Measurements from ENCODE around the gene WAPL.
A peak's percentile ranks its signal among the peaks of the same experiment; 100 is the strongest.
"Not testable (repeated sequence)": the region's sequence is repeated elsewhere in the genome, so short reads cannot be mapped to it uniquely, and the experiment has no call there.

WAPL gene

GRCh38 chr10:86521678-86522509 lies at the start of gene WAPL:
WAPL (minus strand) TSS chr10:86521792; CDS start chr10:86518069, 3,723 bp downstream.
- peak; percentile 92 for DNase-seq (ENCODE audit: low read depth)

- DNase-seq (ENCODE audit: low read depth), result no peak
Observed at GRCh38 chr10:86569335-86569734, 47.7 kb upstream of the WAPL start.

- DNase-seq (ENCODE audit: low read depth), result not testable (repeated sequence)
Observed at GRCh38 chr10:86566518-86566917, 44.9 kb upstream of the WAPL start.

GRCh38 chr10:86563338-86563737 lies 41.7 kb upstream of the WAPL start:
- DNase-seq (ENCODE audit: low read depth), result not testable (repeated sequence)

- not testable (repeated sequence) for DNase-seq (ENCODE audit: low read depth)
Observed at GRCh38 chr10:86558695-86559094, 37.1 kb upstream of the WAPL start.

- DNase-seq (ENCODE audit: low read depth), result no peak
Observed at GRCh38 chr10:86556933-86557649, 35.5 kb upstream of the WAPL start.

GRCh38 chr10:86556532-86556931 lies 34.9 kb upstream of the WAPL start:
- DNase-seq (ENCODE audit: low read depth), result no peak

GRCh38 chr10:86553639-86554038 lies 32.0 kb upstream of the WAPL start:
- DNase-seq (ENCODE audit: low read depth), result no peak

GRCh38 chr10:86553213-86553612 lies 31.6 kb upstream of the WAPL start:
- DNase-seq (ENCODE audit: low read depth), result no peak

- DNase-seq (ENCODE audit: low read depth), result no peak
Observed at GRCh38 chr10:86547296-86547695, 25.7 kb upstream of the WAPL start.

- DNase-seq (ENCODE audit: low read depth), result no peak
Observed at GRCh38 chr10:86545101-86545500, 23.5 kb upstream of the WAPL start.

- DNase-seq (ENCODE audit: low read depth), result no peak
Observed at GRCh38 chr10:86540016-86540415, 18.4 kb upstream of the WAPL start.

- DNase-seq (ENCODE audit: low read depth), result no peak
Observed at GRCh38 chr10:86538547-86538946, 17.0 kb upstream of the WAPL start.

- not testable (repeated sequence) for DNase-seq (ENCODE audit: low read depth)
Observed at GRCh38 chr10:86538040-86538439, 16.4 kb upstream of the WAPL start.

GRCh38 chr10:86536294-86536861 lies 14.8 kb upstream of the WAPL start:
- DNase-seq (ENCODE audit: low read depth), result peak; percentile 20

GRCh38 chr10:86535132-86535882 lies 13.7 kb upstream of the WAPL start:
- DNase-seq (ENCODE audit: low read depth), result no peak

- no peak for DNase-seq (ENCODE audit: low read depth)
Observed at GRCh38 chr10:86533328-86533727, 11.7 kb upstream of the WAPL start.

- DNase-seq (ENCODE audit: low read depth), result not testable (repeated sequence)
Observed at GRCh38 chr10:86528736-86529135, 7.1 kb upstream of the WAPL start.

GRCh38 chr10:86526606-86527005 lies 5.0 kb upstream of the WAPL start:
- no peak for DNase-seq (ENCODE audit: low read depth)

GRCh38 chr10:86525713-86526112 lies 4.1 kb upstream of the WAPL start:
- not testable (repeated sequence) for DNase-seq (ENCODE audit: low read depth)

- no peak for DNase-seq (ENCODE audit: low read depth)
Observed at GRCh38 chr10:86524225-86524962, 2.8 kb upstream of the WAPL start.

All from activated T-cell treated with anti-CD3 and anti-CD28 coated beads for 24 hours (primary cell).